Spleen (tissue), 7 donors: Measurements from ENCODE around the gene PHKA1.
"Not testable (repeated sequence)": the region's sequence is repeated elsewhere in the genome, so short reads cannot be mapped to it uniquely, and the experiment has no call there.

Experiments used
- CTCF ChIP-seq, 11 experiments: fragments of 200-600 bp in 7 of 11; fragments of 450-650 bp in 4 of 11; sonication (generic) in 4 of 11; IDR thresholded peaks in 8 of 11; conservative IDR thresholded peaks in 3 of 11; 1 replicate in 7 of 11; 2 replicates in 4 of 11; pipeline versions ENCODE4 v1.4.0 to v1.8.0; 2016 to 2021; ENCODE audit warnings: antibody characterized with exemption in 11 of 11, inconsistent platforms in 4 of 11, mild to moderate bottlenecking in 1 of 11
- POLR2A ChIP-seq, 3 donors: fragments of 450-650 bp; IDR thresholded peaks; one replicate each; pipeline ENCODE4 v1.5.1; 2017; ENCODE audit warnings: antibody characterized with exemption in 3 of 3, mild to moderate bottlenecking in 1 of 3
- POLR2AphosphoS5 ChIP-seq, 3 donors: sonication (generic); formaldehyde crosslinking; IDR thresholded peaks; one replicate each; pipeline ENCODE4 v1.5.1; 2017; ENCODE audit warnings: antibody characterized with exemption in 3 of 3
- donor health status: DM: no; HTN: no; CAD: no; lungs with moderate emphysema.
- donor health status: DM: no; HTN: no; CAD: no.
- donor health status: DM: no; HTN: no; CAD: no.

- not testable (repeated sequence) for TF ChIP-seq CTCF (IDR thresholded peaks at IDR 0.05 in 8 of 11, conservative IDR thresholded peaks at IDR 0.05 in 3 of 11); POLR2AphosphoS5 (IDR thresholded peaks at IDR 0.05); POLR2A (IDR thresholded peaks at IDR 0.05)
Measured at GRCh38 chrX:72552443-72552842, 161.7 kb downstream of the PHKA1 start.
